Urinary bladder (tissue), 4 donors: Measurements from ENCODE around the gene SSUH2. TPM values are rescaled to one million over a fixed set of nuclear protein-coding genes. Genes with fewer than 3 reads are reported as not detected.
A peak's percentile ranks its signal among the peaks of the same experiment; 100 is the strongest.
"Not testable (repeated sequence)": the region's sequence is repeated elsewhere in the genome, so short reads cannot be mapped to it uniquely, and the experiment has no call there.

ENCODE experiments used
- DNase-seq: peaks from one replicate; pipeline ENCODE4 v3.0.0-alpha.2; 2015; ENCODE audit errors: extremely low spot score
- H3K27ac ChIP-seq: one replicate; pipeline ENCODE4 v1.5.1; 2013; ENCODE audit warnings: low read depth, mild to moderate bottlenecking, moderate library complexity
- H3K36me3 ChIP-seq: one replicate; pipeline ENCODE4 v1.6.1; 2013; ENCODE audit warnings: mild to moderate bottlenecking, moderate library complexity; ENCODE audit not compliant: insufficient read depth
- H3K4me1 ChIP-seq: one replicate; pipeline ENCODE4 v1.6.1; 2013; ENCODE audit warnings: mild to moderate bottlenecking, moderate library complexity; ENCODE audit not compliant: insufficient read depth
- H3K4me3 ChIP-seq: one replicate; pipeline ENCODE4 v1.5.1; 2013; ENCODE audit warnings: low read depth, low read length
- WGBS: extraction: QIAGEN DNeasy Blood & Tissue Kit; methylation state at CpG from one replicate; pipeline ENCODE4 v1.1.7; 2013; 5-methylcytosine and 5-hydroxymethylcytosine counted together
- polyA plus RNA-seq: library from polyadenylated mRNA; stranded (reverse); fragments of 200-250 nt; gene quantifications from one replicate; pipeline ENCODE4 v1.2.3, GENCODE V29; 2013
- total RNA-seq: library from RNA; depleted of rRNA; stranded (reverse); fragments of >200 nt; gene quantifications from one replicate; pipeline ENCODE4 v1.2.3, GENCODE V29; 2014
- donor health status: healthy with polysubstance abuse.
- donor health status: healthy.

Gene SSUH2
- total and polyA plus RNA-seq, 2 donors: 0.49 to 0.90 TPM

- no peak for DNase-seq
- 90% methylated on average over 6 of the region's 6 CpGs for WGBS
- Histone ChIP-seq H3K27ac (no peak overlapping the region), H3K4me3 (no peak overlapping the region), H3K36me3 (no peaks in the 10 kb centered on the region), H3K4me1 (no peaks in the 10 kb centered on the region)
Observed at GRCh38 chr3:8667463-8668091, 23.0 kb upstream of the SSUH2 start.

- Histone ChIP-seq H3K4me3 (no peak overlapping the region), H3K27ac (no peak overlapping the region), H3K36me3 (no peaks in the 10 kb centered on the region), H3K4me1 (no peaks in the 10 kb centered on the region)
- no peak for DNase-seq
- WGBS: 59% methylated on average over 4 of the region's 4 CpGs
Observed at GRCh38 chr3:8665407-8665896, 20.9 kb upstream of the SSUH2 start.

DNA sequence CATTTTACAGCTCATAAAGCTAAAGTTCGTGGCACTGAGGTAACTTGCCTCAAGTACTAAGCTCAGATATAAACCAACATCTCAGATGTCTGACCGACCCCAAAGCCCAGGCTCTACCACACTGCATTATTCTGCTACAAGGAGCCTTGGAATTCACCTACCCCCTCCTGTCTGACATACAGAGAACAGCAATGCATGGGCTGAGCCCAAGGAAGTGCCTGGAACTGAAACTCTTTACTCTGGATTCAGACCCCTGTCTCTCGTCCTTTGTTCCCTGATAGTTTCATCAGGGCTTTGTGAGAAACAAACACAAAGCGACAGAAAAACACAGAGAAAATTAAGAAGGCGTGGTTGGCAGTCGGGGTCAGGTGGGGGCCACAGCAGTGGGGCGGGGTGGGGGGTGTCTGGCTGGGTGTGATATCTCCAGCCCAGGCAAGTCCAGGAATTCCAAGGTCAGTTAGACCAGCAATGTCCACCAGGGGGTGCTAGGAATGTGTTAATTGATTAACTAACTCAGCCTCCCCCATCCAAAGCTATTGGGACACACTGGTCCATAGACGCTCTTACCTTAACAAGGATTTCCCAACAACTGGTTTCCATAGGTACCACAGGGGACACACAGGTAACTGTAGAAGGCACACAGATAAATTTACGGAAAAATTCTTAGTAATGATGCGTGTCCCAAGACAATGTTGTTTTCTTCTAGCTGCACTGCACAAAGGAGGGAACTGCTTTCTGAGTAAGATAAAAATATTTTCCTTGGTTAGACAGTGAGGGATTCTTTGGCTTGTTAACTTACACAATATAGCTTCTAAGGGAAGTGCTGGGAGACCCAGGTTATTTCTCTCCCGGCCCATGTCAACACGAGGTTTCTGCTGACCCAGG, 18.8 kb upstream of the SSUH2 start:
- WGBS: 67% methylated on average over 12 of the region's 12 CpGs
- no peak overlapping the region for H3K27ac ChIP-seq
- peak; percentile 31 for DNase-seq

GRCh38 chr3:8662594-8662993, 18.0 kb upstream of the SSUH2 start:
- Histone ChIP-seq H3K27ac (no peak overlapping the region), H3K4me1 (no peaks in the 10 kb centered on the region), H3K4me3 (no peak overlapping the region), H3K36me3 (no peaks in the 10 kb centered on the region)
- WGBS: 78% methylated on average over 4 of the region's 4 CpGs
- no peak for DNase-seq

More for the DNA sequence above, 18.8 kb upstream of the SSUH2 start:
- no peaks in the 10 kb centered on the region for H3K4me1 ChIP-seq
- H3K4me3 ChIP-seq: no peak overlapping the region
- H3K36me3 ChIP-seq: no peaks in the 10 kb centered on the region

GRCh38 chr3:8660175-8661118, 15.8 kb upstream of the SSUH2 start:
- Histone ChIP-seq H3K36me3 (no peaks in the 10 kb centered on the region), H3K4me1 (no peaks in the 10 kb centered on the region), H3K27ac (no peak overlapping the region), H3K4me3 (no peak overlapping the region)
- WGBS: 40% methylated on average over 7 of the region's 7 CpGs
- DNase-seq: no peak

- Histone ChIP-seq H3K27ac (no peak overlapping the region), H3K4me1 (no peaks in the 10 kb centered on the region), H3K4me3 (no peak overlapping the region), H3K36me3 (no peaks in the 10 kb centered on the region)
- WGBS: 93% methylated on average over 4 of the region's 4 CpGs
- no peak for DNase-seq
Observed at GRCh38 chr3:8659242-8659641, 14.6 kb upstream of the SSUH2 start.

DNA sequence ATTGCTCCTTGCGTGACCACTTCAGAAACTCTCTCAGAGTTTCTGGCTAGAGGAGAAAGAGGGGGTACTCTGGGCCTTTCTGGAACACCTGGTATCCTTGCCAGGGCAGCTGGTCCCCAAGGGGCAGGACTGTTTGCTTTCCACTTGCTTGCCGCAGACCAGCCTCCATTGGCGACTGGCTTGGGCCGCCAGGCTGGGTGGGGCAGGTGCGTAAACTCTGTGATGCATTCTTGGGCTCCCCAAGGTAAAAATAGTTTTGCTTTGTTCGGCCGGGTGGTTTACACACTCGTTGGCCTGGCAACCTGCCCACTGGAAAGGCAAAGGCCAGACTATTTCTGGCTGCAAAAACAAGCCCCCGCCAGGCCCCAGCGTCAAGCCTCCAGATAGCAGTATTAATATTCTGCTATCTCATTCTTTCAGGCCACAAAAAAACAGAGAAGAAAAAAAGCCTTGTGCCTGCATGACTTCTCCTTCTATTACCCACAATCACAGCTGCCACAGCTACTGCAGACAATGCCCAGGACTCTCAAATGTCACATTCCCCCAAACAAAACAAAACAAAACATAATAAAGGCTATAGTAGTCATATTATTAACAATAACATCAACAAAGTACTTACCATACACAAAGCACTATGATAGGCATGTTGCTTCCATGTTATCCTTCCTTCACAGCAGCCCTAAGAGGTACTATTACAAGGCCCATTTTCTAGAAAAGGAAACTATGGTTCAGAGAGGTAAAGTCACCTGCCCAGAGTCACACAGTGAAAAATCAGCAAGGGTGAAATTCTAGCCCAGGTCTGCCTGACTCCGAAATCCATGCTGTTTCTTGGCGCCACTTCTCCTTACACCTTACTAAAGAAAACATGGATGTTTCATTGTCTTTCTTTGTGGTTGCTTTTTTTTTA, 14.0 kb upstream of the SSUH2 start:
- Histone ChIP-seq H3K36me3 (no peaks in the 10 kb centered on the region), H3K4me3 (no peak overlapping the region), H3K27ac (no peak overlapping the region), H3K4me1 (no peaks in the 10 kb centered on the region)
- 32% methylated on average over 12 of the region's 12 CpGs for WGBS
- peak; percentile 83 for DNase-seq

DNA sequence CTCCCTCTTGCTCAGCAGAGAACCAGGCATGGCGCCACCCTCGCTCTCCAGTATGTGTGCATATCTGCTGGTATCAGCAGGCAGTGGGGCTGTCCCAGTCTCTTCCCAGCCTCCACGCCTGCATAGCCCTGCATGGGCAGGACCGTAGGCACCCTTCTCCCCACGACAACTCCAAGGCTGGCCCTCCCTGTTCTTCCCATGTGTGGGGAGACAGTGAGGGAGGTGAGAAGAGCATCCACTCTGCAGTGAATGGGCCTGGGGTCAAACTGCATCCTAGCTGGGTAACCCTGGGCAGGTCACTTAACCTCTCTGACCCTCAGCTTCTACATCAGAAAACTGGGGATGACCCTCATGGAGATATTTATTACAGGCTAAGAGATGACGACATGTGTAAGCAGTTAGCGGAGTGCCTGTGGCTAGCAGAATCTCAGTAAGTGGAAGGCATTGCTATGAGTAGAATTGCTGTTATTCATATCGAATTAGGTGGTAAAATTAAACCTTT, 13.3 kb upstream of the SSUH2 start:
- no peak overlapping the region for H3K27ac ChIP-seq
- H3K4me1 ChIP-seq: no peaks in the 10 kb centered on the region
- H3K36me3 ChIP-seq: no peaks in the 10 kb centered on the region
- whole genome bisulfite sequencing: 75% methylated on average over 8 of the region's 8 CpGs
- no peak for DNase-seq
- H3K4me3 ChIP-seq: no peak overlapping the region

DNA sequence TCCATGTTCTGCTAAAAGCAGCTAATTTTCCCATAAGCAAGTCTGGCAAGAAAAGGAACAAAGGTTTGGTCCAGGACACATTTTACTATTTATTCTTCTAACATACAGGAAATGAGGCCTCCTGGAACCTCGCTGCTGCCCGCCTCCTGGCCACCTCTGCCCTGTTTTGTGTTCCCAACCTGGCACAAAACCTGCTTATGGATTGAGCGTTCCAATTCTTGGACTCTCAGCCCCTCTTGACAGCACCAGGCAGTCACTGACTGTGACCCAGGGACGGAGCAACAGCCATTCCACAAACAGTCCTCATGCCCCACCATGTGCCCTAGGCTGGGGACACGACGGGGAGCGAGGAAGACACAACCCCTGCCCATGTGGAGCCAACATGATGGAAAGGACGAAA, 11.6 kb upstream of the SSUH2 start:
- H3K4me3 ChIP-seq: no peak overlapping the region
- no peaks in the 10 kb centered on the region for H3K36me3 ChIP-seq
- no peak for DNase-seq
- no peak overlapping the region for H3K27ac ChIP-seq
- no peaks in the 10 kb centered on the region for H3K4me1 ChIP-seq
- 86% methylated on average over 8 of the region's 8 CpGs for WGBS

- Histone ChIP-seq H3K36me3 (no peaks in the 10 kb centered on the region), H3K4me3 (no peak overlapping the region), H3K27ac (no peak overlapping the region), H3K4me1 (no peaks in the 10 kb centered on the region)
- WGBS: 90% methylated on average over 10 of the region's 10 CpGs
- no peak for DNase-seq
Observed at GRCh38 chr3:8655387-8655835, 10.8 kb upstream of the SSUH2 start.

GRCh38 chr3:8654572-8655329, 10.2 kb upstream of the SSUH2 start:
- WGBS: 98% methylated on average over 6 of the region's 6 CpGs
- H3K36me3 ChIP-seq, DNase-seq, H3K27ac ChIP-seq, H3K4me3 ChIP-seq, H3K4me1 ChIP-seq: not testable (repeated sequence)
